Measurements from ENCODE around the gene IFNGR1.

The IFNGR1 gene

GRCh38 chr6:137172734-137173431 is 46.3 kb downstream of the IFNGR1 start:
- CTCF ChIA-PET: no interaction called here
- H3K4me3 ChIP-seq (ENCODE audit: control insufficient read depth in 1 of 7, extremely low read depth in 1 of 7, insufficient read depth in 4 of 7, low read depth in 2 of 7, low read length in 6 of 7): no peak overlapping the region
- no peaks in the 10 kb centered on the region for H3K36me3 ChIP-seq (ENCODE audit: control insufficient read depth in 4 of 4, insufficient read depth in 4 of 4, low read length in 3 of 4)
- POLR2A ChIA-PET: no interaction called here
- H3K27me3 ChIP-seq (replicated peaks in 2 of 5; ENCODE audit: control insufficient read depth in 4 of 5, insufficient read depth in 5 of 5, low read length in 4 of 5): peaks cover 0 to 3% (median 0%) of the 10 kb centered on the region in 5 experiments
- H3K27ac ChIP-seq (ENCODE audit: insufficient read depth in 1 of 2, low read depth in 1 of 2, low read length in 2 of 2, poor library complexity in 1 of 2, severe bottlenecking in 2 of 2): no peak overlapping the region
- WGBS (ENCODE audit: insufficient coverage): 97% methylated on average over 3 of the region's 11 CpGs
- DNase-seq: no peak
- no peaks in the 10 kb centered on the region for H3K4me1 ChIP-seq (ENCODE audit: control extremely low read depth in 1 of 4, control insufficient read depth in 4 of 4, insufficient read depth in 4 of 4, low read length in 3 of 4)
- H3K9me3 ChIP-seq (ENCODE audit: control extremely low read depth in 1 of 5, control insufficient read depth in 4 of 5, insufficient read depth in 2 of 5, low read depth in 1 of 5, low read length in 4 of 5): peaks cover 0 to 28% (median 0%) of the 10 kb centered on the region in 5 experiments

- H3K9me3 ChIP-seq (ENCODE audit: control extremely low read depth in 1 of 5, control insufficient read depth in 4 of 5, insufficient read depth in 2 of 5, low read depth in 1 of 5, low read length in 4 of 5): peaks cover 0 to 26% (median 2%) of the 10 kb centered on the region in 5 experiments
- CTCF ChIA-PET: interaction anchor here (1.2 kb wide), 1 partner anchor 71 kb away, joined by 3 read pairs; no protein-coding TSS in a partner anchor
- no peak for DNase-seq
- H3K27me3 ChIP-seq (replicated peaks in 2 of 5; ENCODE audit: control insufficient read depth in 4 of 5, insufficient read depth in 5 of 5, low read length in 4 of 5): peaks cover 0 to 3% (median 0%) of the 10 kb centered on the region in 5 experiments
- no peaks in the 10 kb centered on the region for H3K4me1 ChIP-seq (ENCODE audit: control extremely low read depth in 1 of 4, control insufficient read depth in 4 of 4, insufficient read depth in 4 of 4, low read length in 3 of 4)
- H3K4me3 ChIP-seq (ENCODE audit: control insufficient read depth in 1 of 7, extremely low read depth in 1 of 7, insufficient read depth in 4 of 7, low read depth in 2 of 7, low read length in 6 of 7): no peak overlapping the region
- WGBS (ENCODE audit: insufficient coverage): 98% methylated on average over 8 of the region's 13 CpGs
- H3K27ac ChIP-seq (ENCODE audit: insufficient read depth in 1 of 2, low read depth in 1 of 2, low read length in 2 of 2, poor library complexity in 1 of 2, severe bottlenecking in 2 of 2): no peak overlapping the region
- POLR2A ChIA-PET: no interaction called here
- no peaks in the 10 kb centered on the region for H3K36me3 ChIP-seq (ENCODE audit: control insufficient read depth in 4 of 4, insufficient read depth in 4 of 4, low read length in 3 of 4)
Measured at GRCh38 chr6:137171824-137172733, 47.1 kb downstream of the IFNGR1 start.

- CTCF ChIA-PET: no interaction called here
Measured at GRCh38 chr6:137171053-137171374, 48.2 kb downstream of the IFNGR1 start.

GRCh38 chr6:137170266-137171052 is 48.7 kb downstream of the IFNGR1 start:
- POLR2A ChIA-PET: no interaction called here
- peak overlapping the region in 1 of 2 experiments; percentile 62 for H3K27ac ChIP-seq (ENCODE audit: insufficient read depth in 1 of 2, low read depth in 1 of 2, low read length in 2 of 2, poor library complexity in 1 of 2, severe bottlenecking in 2 of 2)
- 97% methylated on average over 9 of the region's 13 CpGs for WGBS (ENCODE audit: insufficient coverage)
- peaks cover 0 to 33% (median 2%) of the 10 kb centered on the region in 5 experiments for H3K9me3 ChIP-seq (ENCODE audit: control extremely low read depth in 1 of 5, control insufficient read depth in 4 of 5, insufficient read depth in 2 of 5, low read depth in 1 of 5, low read length in 4 of 5)
- H3K36me3 ChIP-seq (ENCODE audit: control insufficient read depth in 4 of 4, insufficient read depth in 4 of 4, low read length in 3 of 4): no peaks in the 10 kb centered on the region
- H3K4me3 ChIP-seq (ENCODE audit: control insufficient read depth in 1 of 7, extremely low read depth in 1 of 7, insufficient read depth in 4 of 7, low read depth in 2 of 7, low read length in 6 of 7): no peak overlapping the region
- no peak for DNase-seq
- peaks cover 0 to 11% (median 3%) of the 10 kb centered on the region in 4 experiments for H3K4me1 ChIP-seq (ENCODE audit: control extremely low read depth in 1 of 4, control insufficient read depth in 4 of 4, insufficient read depth in 4 of 4, low read length in 3 of 4)
- CTCF ChIA-PET: no interaction called here
- peaks cover 0 to 3% (median 0%) of the 10 kb centered on the region in 5 experiments for H3K27me3 ChIP-seq (replicated peaks in 2 of 5; ENCODE audit: control insufficient read depth in 4 of 5, insufficient read depth in 5 of 5, low read length in 4 of 5)

More at GRCh38 chr6:137171053-137171374, 48.2 kb downstream of the IFNGR1 start:
- H3K27ac ChIP-seq (ENCODE audit: insufficient read depth in 1 of 2, low read depth in 1 of 2, low read length in 2 of 2, poor library complexity in 1 of 2, severe bottlenecking in 2 of 2): peak overlapping the region in 1 of 2 experiments; percentile 62
- no peak overlapping the region for H3K4me3 ChIP-seq (ENCODE audit: control insufficient read depth in 1 of 7, extremely low read depth in 1 of 7, insufficient read depth in 4 of 7, low read depth in 2 of 7, low read length in 6 of 7)
- POLR2A ChIA-PET: no interaction called here
- H3K4me1 ChIP-seq (ENCODE audit: control extremely low read depth in 1 of 4, control insufficient read depth in 4 of 4, insufficient read depth in 4 of 4, low read length in 3 of 4): peaks cover 0 to 5% (median under 1%) of the 10 kb centered on the region in 4 experiments
- no peaks in the 10 kb centered on the region for H3K36me3 ChIP-seq (ENCODE audit: control insufficient read depth in 4 of 4, insufficient read depth in 4 of 4, low read length in 3 of 4)
- peaks cover 0 to 33% (median 2%) of the 10 kb centered on the region in 5 experiments for H3K9me3 ChIP-seq (ENCODE audit: control extremely low read depth in 1 of 5, control insufficient read depth in 4 of 5, insufficient read depth in 2 of 5, low read depth in 1 of 5, low read length in 4 of 5)
- no peak for DNase-seq
- WGBS (ENCODE audit: insufficient coverage): no CpG with 5 or more reads among the region's 1 CpG
- peaks cover 0 to 3% (median 0%) of the 10 kb centered on the region in 5 experiments for H3K27me3 ChIP-seq (replicated peaks in 2 of 5; ENCODE audit: control insufficient read depth in 4 of 5, insufficient read depth in 5 of 5, low read length in 4 of 5)

GRCh38 chr6:137167702-137168377 is 51.3 kb downstream of the IFNGR1 start:
- H3K36me3 ChIP-seq (ENCODE audit: control insufficient read depth in 4 of 4, insufficient read depth in 4 of 4, low read length in 3 of 4): no peaks in the 10 kb centered on the region
- H3K4me3 ChIP-seq (ENCODE audit: control insufficient read depth in 1 of 7, extremely low read depth in 1 of 7, insufficient read depth in 4 of 7, low read depth in 2 of 7, low read length in 6 of 7): no peak overlapping the region
- no peak overlapping the region for H3K27ac ChIP-seq (ENCODE audit: insufficient read depth in 1 of 2, low read depth in 1 of 2, low read length in 2 of 2, poor library complexity in 1 of 2, severe bottlenecking in 2 of 2)
- CTCF ChIA-PET: interaction anchor here (1.7 kb wide), 1 partner anchor 20 kb away, joined by 4 read pairs; no protein-coding TSS in a partner anchor
- H3K9me3 ChIP-seq (ENCODE audit: control extremely low read depth in 1 of 5, control insufficient read depth in 4 of 5, insufficient read depth in 2 of 5, low read depth in 1 of 5, low read length in 4 of 5): peaks cover 0 to 49% (median 18%) of the 10 kb centered on the region in 5 experiments
- POLR2A ChIA-PET: no interaction called here
- whole genome bisulfite sequencing (ENCODE audit: insufficient coverage): 71% methylated on average over 1 of the region's 4 CpGs
- peaks cover 0 to 18% (median 8%) of the 10 kb centered on the region in 4 experiments for H3K4me1 ChIP-seq (ENCODE audit: control extremely low read depth in 1 of 4, control insufficient read depth in 4 of 4, insufficient read depth in 4 of 4, low read length in 3 of 4)
- peaks cover 0 to 14% (median 3%) of the 10 kb centered on the region in 5 experiments for H3K27me3 ChIP-seq (replicated peaks in 2 of 5; ENCODE audit: control insufficient read depth in 4 of 5, insufficient read depth in 5 of 5, low read length in 4 of 5)
- DNase-seq: no peak

All from common myeloid progenitor, CD34-positive (primary cell).